GM12873 (cell line): ENCODE data around the gene SLC16A2.

Source experiments
- CTCF ChIP-seq: IDR thresholded peaks from 2 replicates; pipeline ENCODE4 v1.5.1; 2012; ENCODE audit warnings: low read depth, mild to moderate bottlenecking, moderate library complexity, low read length, control low read depth; ENCODE audit not compliant: insufficient read depth; ENCODE audit errors: missing control alignments

Gene SLC16A2

GRCh38 chrX:74510401-74510800, 89.1 kb downstream of the SLC16A2 start:
- TF ChIP-seq CTCF = no peak

- no peak for TF ChIP-seq CTCF
Observed at GRCh38 chrX:74511704-74512103, 90.4 kb downstream of the SLC16A2 start.

- TF ChIP-seq CTCF = no peak
Observed at GRCh38 chrX:74514384-74514783, 93.1 kb downstream of the SLC16A2 start.

- TF ChIP-seq CTCF = no peak
Observed at GRCh38 chrX:74515356-74515755, 94.1 kb downstream of the SLC16A2 start.

GRCh38 chrX:74519870-74520269, 98.6 kb downstream of the SLC16A2 start:
- no peak for TF ChIP-seq CTCF

- no peak for TF ChIP-seq CTCF
Observed at GRCh38 chrX:74520291-74520690, 99.0 kb downstream of the SLC16A2 start.

GRCh38 chrX:74520896-74521295, 99.6 kb downstream of the SLC16A2 start:
- TF ChIP-seq CTCF = no peak
